ENCODE results near the gene GLIPR1L1. TPM values are rescaled to one million over a fixed set of nuclear protein-coding genes. Genes with fewer than 3 reads are reported as not detected.

GLIPR1L1 gene
- total RNA-seq, 1 donor from 2014 or later, result not detected

DNA sequence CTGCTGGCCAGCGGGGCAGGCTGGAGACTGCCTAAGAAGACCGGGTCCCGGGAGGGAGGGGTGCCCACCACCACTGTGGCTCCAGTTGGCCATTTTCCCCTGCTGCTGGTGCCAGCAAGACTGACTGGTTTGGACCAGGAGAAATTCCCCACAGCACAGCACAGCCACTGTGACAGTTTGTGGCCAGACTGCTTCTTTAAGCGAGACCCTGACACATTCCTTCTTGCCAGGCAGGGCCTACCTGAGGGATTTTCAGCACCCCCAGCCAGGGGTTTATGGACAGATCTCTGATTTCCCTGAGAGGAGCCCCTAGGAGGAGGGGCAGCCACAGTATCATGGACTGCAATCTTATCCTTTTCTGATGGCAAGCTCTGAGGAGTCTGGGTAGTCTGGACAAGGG is 15.5 kb downstream of the GLIPR1L1 start:
- no peak for DNase-seq (ENCODE audit: low spot score, unreplicated experiment)
- no peak overlapping the region for H3K27ac Mint-ChIP-seq
- peaks cover 2% of the 10 kb centered on the region for H3K4me1 Mint-ChIP-seq (ENCODE audit: low read depth)
- H3K27me3 Mint-ChIP-seq, result no peaks in the 10 kb centered on the region
- TF ChIP-seq, protein P1, sequence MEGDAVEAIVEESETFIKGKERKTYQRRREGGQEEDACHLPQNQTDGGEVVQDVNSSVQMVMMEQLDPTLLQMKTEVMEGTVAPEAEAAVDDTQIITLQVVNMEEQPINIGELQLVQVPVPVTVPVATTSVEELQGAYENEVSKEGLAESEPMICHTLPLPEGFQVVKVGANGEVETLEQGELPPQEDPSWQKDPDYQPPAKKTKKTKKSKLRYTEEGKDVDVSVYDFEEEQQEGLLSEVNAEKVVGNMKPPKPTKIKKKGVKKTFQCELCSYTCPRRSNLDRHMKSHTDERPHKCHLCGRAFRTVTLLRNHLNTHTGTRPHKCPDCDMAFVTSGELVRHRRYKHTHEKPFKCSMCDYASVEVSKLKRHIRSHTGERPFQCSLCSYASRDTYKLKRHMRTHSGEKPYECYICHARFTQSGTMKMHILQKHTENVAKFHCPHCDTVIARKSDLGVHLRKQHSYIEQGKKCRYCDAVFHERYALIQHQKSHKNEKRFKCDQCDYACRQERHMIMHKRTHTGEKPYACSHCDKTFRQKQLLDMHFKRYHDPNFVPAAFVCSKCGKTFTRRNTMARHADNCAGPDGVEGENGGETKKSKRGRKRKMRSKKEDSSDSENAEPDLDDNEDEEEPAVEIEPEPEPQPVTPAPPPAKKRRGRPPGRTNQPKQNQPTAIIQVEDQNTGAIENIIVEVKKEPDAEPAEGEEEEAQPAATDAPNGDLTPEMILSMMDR (IDR thresholded peaks at IDR 0.05; ENCODE audit: unreplicated experiment), result no peak
- peaks cover 6% of the 10 kb centered on the region for H3K36me3 Mint-ChIP-seq (ENCODE audit: insufficient read depth)
- peaks cover 26% of the 10 kb centered on the region for H3K9me3 Mint-ChIP-seq (ENCODE audit: low read depth)
- H3K4me3 Mint-ChIP-seq (ENCODE audit: low read depth), result no peak overlapping the region

DNA sequence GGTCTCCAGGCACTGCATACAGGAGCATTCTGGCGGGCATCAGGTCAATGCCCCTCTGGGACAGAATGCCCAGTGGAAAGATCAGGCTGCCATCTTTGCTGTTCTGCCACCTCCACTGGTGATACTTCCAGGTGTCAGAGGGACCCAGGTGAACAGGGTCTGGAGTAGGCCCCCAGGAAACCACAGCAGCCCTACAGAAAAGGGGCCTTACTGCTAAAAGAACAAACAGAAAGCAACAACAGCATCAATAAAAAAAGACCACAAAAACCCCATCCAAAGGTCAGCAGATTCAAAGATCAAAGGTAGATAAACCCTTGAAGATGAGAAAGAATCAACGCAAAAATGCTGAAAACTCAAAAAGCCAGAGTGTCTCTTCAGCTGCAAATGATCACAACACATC is 15.9 kb downstream of the GLIPR1L1 start:
- H3K27ac Mint-ChIP-seq, result no peak overlapping the region
- H3K4me1 Mint-ChIP-seq (ENCODE audit: low read depth), result peaks cover 2% of the 10 kb centered on the region
- H3K36me3 Mint-ChIP-seq (ENCODE audit: insufficient read depth), result peaks cover 6% of the 10 kb centered on the region
- peaks cover 30% of the 10 kb centered on the region for H3K9me3 Mint-ChIP-seq (ENCODE audit: low read depth)
- no peak overlapping the region for H3K4me3 Mint-ChIP-seq (ENCODE audit: low read depth)
- H3K27me3 Mint-ChIP-seq, result no peaks in the 10 kb centered on the region
- TF ChIP-seq, protein P1 (IDR thresholded peaks at IDR 0.05; ENCODE audit: unreplicated experiment), result no peak
- no peak for DNase-seq (ENCODE audit: low spot score, unreplicated experiment)

DNA sequence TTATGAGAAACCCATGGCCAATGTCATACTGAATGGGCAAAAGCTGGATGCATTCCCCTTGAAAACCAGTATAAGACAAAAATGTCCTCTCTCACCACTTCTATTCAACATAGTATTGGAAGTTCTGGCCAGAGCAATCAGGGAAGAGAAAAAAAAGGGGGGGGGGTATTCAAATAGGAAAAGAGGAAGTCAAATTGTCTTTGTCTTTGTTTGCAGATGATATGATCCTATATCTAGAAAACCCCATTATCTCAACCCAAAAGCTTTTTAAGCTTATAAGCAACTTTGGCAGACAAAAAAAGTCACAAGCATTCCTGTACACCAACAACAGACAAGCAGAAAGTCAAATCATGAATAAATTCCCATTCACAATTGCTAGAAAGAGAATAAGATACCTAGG is 19.5 kb downstream of the GLIPR1L1 start:
- Mint-ChIP-seq H3K27ac (no peak overlapping the region), H3K27me3 (no peaks in the 10 kb centered on the region), H3K36me3 (ENCODE audit: insufficient read depth) (peaks cover 6% of the 10 kb centered on the region), H3K9me3 (ENCODE audit: low read depth) (peaks cover 30% of the 10 kb centered on the region), H3K4me1 (ENCODE audit: low read depth) (peaks cover 2% of the 10 kb centered on the region), H3K4me3 (ENCODE audit: low read depth) (no peak overlapping the region)
- DNase-seq (ENCODE audit: low spot score, unreplicated experiment), result no peak
- TF ChIP-seq, protein P1 (IDR thresholded peaks at IDR 0.05; ENCODE audit: unreplicated experiment), result no peak

DNA sequence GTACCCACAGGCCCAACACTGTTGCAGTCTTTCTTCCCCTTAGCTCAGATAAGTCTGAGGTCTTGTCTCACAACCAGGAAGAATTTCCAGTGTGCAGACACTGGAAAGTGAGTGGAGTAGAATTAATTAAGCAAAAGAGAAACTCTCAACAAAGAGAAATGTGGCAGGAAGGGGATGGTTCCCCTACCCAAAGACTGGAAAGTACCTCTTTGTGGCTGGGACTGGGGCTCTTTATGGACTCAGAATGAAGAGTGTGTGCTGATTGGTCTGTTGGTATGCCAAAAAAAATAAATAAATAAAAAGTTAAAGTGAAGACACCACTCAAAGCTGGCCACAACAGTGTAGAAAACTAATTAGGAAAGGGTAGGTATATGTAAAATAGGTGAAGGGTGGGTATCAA is 26.4 kb downstream of the GLIPR1L1 start:
- Mint-ChIP-seq H3K27ac (no peak overlapping the region), H3K27me3 (no peaks in the 10 kb centered on the region), H3K9me3 (ENCODE audit: low read depth) (no peaks in the 10 kb centered on the region), H3K4me1 (ENCODE audit: low read depth) (no peaks in the 10 kb centered on the region), H3K36me3 (ENCODE audit: insufficient read depth) (no peaks in the 10 kb centered on the region), H3K4me3 (ENCODE audit: low read depth) (no peak overlapping the region)
- TF ChIP-seq, protein P1 (IDR thresholded peaks at IDR 0.05; ENCODE audit: unreplicated experiment), result no peak
- no peak for DNase-seq (ENCODE audit: low spot score, unreplicated experiment)

DNA sequence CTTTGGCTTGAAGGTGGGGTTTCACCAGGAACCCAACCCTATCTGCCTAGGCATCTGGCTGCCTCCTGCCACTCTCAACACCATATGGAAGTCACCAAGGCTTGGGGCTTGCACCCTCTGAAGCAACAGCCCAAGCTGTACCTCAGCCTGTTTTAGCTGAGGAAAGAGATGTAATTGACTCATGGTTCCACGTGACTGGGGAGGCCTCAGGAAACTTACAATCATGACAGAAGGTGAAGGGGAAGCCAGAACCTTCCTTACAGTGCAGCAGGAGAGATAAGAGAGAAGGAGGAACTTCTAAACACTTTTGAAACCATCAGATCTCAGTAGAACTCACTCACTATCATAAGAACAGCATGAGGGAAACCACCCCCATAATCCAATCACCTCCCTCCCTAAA is 26.9 kb downstream of the GLIPR1L1 start:
- no peaks in the 10 kb centered on the region for H3K27me3 Mint-ChIP-seq
- H3K27ac Mint-ChIP-seq, result no peak overlapping the region
- TF ChIP-seq, protein P1 (IDR thresholded peaks at IDR 0.05; ENCODE audit: unreplicated experiment), result no peak
- no peaks in the 10 kb centered on the region for H3K36me3 Mint-ChIP-seq (ENCODE audit: insufficient read depth)
- DNase-seq (ENCODE audit: low spot score, unreplicated experiment), result no peak
- no peaks in the 10 kb centered on the region for H3K9me3 Mint-ChIP-seq (ENCODE audit: low read depth)
- no peak overlapping the region for H3K4me3 Mint-ChIP-seq (ENCODE audit: low read depth)
- H3K4me1 Mint-ChIP-seq (ENCODE audit: low read depth), result no peaks in the 10 kb centered on the region
